M059J (cell line): ENCODE data around the gene ARL10. TPM values are rescaled to one million over a fixed set of nuclear protein-coding genes. Genes with fewer than 3 reads are reported as not detected.
"Not testable (repeated sequence)": the region's sequence is repeated elsewhere in the genome, so short reads cannot be mapped to it uniquely, and the experiment has no call there.

Experiments used
- DNase-seq: peaks from one replicate; pipeline ENCODE4 v3.0.0-alpha.2; 2012; ENCODE audit warnings: low read depth
- total RNA-seq: library from RNA; depleted of rRNA; stranded (reverse); fragments of >200 nt; shearing (Covaris generic); gene quantifications from 2 replicates; pipeline ENCODE4 v1.2.3, GENCODE V29; 2014

ARL10 gene
- total RNA-seq, 1 experiment from 2014 or later: 1.8 TPM

GRCh38 chr5:176388444-176389134 is 23.3 kb downstream of the ARL10 start, which contains the start of the genes HIGD2A and NOP16:
TSS of gene HIGD2A (plus strand) at chr5:176388751. CDS start at chr5:176388820, 69 bp downstream.
TSS of gene NOP16 (minus strand) at chr5:176388598. CDS start at chr5:176388539, 59 bp downstream.
- peak; percentile 98 for DNase-seq

- no peak for DNase-seq
These were observed 24.1 kb downstream of the ARL10 start for GRCh38 chr5:176389135-176390123.

GRCh38 chr5:176391479-176391878 is 26.2 kb downstream of the ARL10 start:
- no peak for DNase-seq

- no peak for DNase-seq
These were observed 26.7 kb downstream of the ARL10 start for GRCh38 chr5:176391999-176392398.

- DNase-seq: no peak
These were observed 27.2 kb downstream of the ARL10 start for GRCh38 chr5:176392526-176392925.

GRCh38 chr5:176394096-176394495 is 28.8 kb downstream of the ARL10 start:
- no peak for DNase-seq

GRCh38 chr5:176394881-176395675 is 29.8 kb downstream of the ARL10 start:
- no peak for DNase-seq

- no peak for DNase-seq
These were observed 31.0 kb downstream of the ARL10 start for GRCh38 chr5:176396330-176396729.

- no peak for DNase-seq
These were observed 32.6 kb downstream of the ARL10 start for GRCh38 chr5:176397736-176398420.

- no peak for DNase-seq
These were observed 35.3 kb downstream of the ARL10 start for GRCh38 chr5:176400382-176401156.

- DNase-seq: no peak
These were observed 36.3 kb downstream of the ARL10 start for GRCh38 chr5:176401281-176402205.

GRCh38 chr5:176405656-176406435 is 40.6 kb downstream of the ARL10 start:
- DNase-seq: no peak

GRCh38 chr5:176406436-176407052 is 41.3 kb downstream of the ARL10 start:
- DNase-seq: no peak

GRCh38 chr5:176407456-176408251 is 42.4 kb downstream of the ARL10 start:
- DNase-seq: no peak

GRCh38 chr5:176408252-176408573 is 42.9 kb downstream of the ARL10 start:
- not testable (repeated sequence) for DNase-seq

- DNase-seq: no peak
These were observed 43.3 kb downstream of the ARL10 start for GRCh38 chr5:176408590-176408989.

- DNase-seq: no peak
These were observed 44.5 kb downstream of the ARL10 start for GRCh38 chr5:176409765-176410164.
